Activated CD8-positive, alpha-beta memory T cell treated with anti-CD3 and anti-CD28 coated beads for 48 hours (primary cell): Measurements from ENCODE around the gene KAZN.

ENCODE experiments used
- DNase-seq, 3 experiments: peaks; one replicate each; pipeline ENCODE4 v3.0.0-alpha.2; 2020; ENCODE audit warnings: low read depth in 2 of 3, low spot score in 2 of 3

Gene KAZN

DNA sequence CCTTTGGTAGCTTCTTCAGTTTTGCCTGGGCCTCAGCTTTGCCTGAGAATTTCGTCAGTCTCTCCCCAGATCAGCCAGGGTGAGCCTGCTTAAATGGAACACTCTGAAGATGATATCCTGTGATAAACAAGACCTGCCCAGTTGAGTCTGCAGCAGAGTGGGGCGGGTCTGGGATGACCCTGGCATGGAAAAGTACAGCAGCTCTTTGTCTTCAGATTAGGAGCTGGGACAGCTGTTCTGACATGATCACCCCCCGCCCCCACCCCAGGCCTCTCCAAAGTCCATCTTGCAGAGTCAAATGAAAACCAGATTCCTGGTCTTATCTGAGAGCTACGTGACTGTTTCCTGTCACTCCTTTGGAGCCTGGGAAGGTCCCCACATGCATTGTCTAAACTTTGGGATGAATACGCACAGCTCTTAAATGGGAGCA is 552.9 kb downstream of the KAZN start:
- DNase-seq, result no peak

DNA sequence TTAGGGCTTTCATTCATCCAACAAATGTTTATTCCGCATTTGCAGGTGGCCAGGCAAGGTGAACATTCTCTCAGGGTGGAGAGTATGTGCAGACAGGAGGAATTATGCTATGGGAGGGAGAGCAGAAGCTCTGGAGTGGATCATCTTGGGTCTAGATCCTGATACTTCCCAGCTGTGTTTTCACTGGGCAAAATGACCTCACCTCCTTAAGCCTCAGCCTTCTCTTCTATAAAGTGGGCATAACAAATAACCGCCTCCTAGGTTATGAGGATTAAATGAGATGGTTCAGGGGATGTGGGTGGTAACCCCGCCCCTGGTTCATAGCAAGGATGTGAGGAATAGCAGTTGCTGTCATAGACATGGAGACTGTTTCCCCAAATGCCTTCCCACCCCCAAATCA is 553.4 kb downstream of the KAZN start:
- no peak for DNase-seq

DNA sequence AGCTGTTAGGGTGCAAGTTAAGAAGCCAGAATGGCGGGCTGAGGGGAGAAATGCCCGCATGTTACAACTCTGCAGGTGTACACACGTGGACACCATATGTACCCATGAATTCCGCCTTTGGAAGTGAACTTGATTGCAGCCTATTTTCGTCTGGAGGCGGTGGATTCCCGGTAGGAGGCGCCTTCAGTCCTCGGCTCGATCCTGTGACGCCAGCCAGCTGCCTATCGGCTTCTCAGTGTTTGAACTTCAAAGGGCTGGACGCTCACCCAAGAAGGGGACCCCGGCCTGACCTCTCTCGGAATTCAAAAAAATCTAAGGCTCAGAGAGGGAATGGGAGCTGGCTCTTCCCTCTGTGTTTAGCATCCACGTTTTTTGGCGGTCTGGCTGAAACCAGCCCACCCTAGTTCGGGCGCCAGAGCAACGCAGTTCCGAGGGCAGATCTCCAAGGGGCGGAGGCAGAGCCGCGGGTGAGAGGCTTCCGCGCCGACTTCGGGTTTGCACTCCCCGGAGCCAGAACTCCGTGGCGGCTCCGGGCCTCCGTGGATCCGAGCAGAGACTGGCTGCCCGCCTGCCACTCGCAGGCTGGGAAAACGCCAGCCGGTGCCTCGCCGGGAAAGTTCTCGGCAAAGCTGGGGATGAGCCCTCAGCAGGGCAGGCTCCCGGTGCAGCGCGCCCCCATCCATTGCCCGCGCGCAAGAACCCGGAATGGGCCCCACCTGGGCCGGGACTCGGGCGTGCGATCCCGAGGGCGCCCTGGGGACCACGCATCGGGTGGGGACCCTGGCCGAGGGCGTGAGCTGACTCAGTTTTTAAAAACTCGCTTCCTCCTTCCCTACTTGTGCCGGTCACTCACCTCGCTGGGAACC is 554.1 kb downstream of the KAZN start:
- no peak for DNase-seq

DNA sequence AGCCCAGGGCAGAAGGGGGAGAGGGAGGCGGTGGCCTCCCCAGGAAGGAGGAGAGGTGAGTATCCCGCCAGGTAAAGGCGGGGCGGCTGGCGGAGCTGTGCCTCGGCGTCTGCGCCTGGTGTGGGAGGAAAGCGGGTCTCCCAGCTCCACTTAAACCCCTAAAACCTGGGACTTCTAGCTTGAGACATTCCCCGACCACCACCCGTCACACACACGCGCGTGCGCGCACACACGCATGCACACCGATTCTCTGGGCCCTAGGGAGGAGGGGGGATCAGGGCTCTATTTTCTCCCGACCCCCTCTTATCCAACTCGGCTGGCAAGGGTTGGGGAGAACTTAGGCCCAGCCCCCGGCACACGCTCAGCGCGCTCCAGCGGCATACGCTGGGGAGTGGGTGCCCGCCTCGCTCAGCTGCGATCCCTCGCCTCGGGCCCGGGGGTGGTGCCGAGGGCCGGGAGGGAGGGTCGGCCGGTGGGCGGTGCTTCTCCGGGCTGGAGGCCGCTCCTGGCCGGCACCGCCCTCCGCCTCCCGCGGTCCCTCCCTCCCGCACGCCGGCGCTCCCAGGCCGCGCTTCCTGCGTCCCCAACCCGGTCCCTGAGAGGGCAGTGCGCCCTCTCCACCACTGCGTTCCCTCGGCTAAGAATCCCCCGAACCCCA is 554.8 kb downstream of the KAZN start, which contains the start of gene TMEM51:
Gene TMEM51 (plus strand): TSS at position 564 of the 658 bp plus-strand sequence. CDS start 61,341 bp downstream, outside the sequence.
- no peak for DNase-seq

DNA sequence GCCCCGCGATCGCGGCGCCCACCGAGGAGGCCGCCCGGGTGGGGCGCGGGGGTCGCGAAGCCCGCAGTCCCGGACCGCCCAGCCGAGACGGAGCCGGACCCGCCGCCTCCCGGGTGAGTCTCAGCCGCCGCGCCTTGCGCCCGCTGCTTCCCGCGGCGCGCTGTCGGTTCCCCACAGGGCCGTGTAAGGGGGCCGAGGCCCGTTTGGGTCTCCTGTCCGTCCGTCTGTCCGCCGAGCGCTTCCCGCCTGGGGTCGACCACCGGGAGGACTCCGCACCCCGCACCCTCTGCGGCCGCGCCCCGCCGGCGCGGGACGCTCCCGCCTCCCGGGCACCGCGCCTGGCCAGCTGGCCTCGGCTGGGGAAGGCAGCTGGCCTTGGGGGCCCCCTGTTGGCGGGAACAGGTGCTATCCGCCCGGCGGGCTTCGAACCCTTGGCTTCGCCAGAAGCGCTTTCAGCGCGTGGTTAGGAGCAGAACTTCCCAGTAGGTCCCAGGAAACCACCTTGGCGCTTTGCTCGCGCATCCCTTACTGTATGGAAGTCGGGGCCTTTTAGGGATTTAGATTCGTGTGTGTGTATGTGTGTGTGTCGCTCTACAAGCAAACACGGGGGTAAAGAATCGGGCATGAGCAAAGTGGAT is 555.5 kb downstream of the KAZN start:
- peak in 1 of 3 experiments; percentile 18 for DNase-seq

DNA sequence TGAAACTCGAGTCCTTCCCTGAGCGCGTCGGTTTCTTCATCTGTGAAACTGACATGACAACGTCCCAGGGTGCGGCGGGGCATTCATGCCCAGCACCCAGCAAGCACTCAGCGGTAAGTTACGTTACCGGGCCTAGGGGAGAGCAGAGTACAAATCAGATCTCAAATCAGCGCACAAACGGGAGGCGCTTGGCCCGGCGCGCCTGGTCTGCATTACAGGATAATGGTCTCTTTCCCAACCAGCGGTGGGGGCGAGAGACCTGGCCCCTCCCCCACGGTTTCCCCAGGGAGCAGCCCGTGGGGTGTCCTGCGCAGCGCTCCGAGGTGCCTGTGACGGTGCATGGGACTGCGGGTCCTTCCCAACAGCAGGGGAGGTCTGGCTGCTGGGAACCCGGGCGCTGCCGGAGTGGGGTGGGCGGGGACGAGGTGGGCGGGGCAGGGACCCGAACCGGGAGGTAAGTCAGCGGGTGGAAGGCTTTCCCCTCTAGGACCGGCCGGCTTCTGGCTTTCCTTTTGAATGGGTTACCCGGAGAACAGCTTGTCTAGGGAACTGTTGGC is 556.1 kb downstream of the KAZN start:
- no peak for DNase-seq

DNA sequence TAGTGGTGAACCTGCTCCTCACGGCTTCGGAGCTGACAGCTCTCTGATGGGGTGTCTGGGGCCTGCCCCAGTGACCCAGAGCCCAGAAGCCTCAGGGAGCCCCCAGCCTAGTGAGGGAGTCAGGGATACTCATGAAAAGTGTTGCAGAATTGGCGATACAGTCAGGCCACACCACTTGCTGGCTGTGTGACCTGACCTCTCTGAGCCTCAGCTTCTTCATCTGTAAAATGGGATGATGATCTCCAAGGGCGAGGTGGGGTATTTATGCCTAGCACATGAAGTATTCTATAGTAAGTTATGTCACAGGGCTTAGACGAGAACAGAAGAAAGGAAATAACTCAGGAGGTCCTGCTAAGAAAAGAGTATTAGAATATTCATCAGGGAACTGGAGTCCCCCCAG is 556.7 kb downstream of the KAZN start:
- DNase-seq, result no peak

DNA sequence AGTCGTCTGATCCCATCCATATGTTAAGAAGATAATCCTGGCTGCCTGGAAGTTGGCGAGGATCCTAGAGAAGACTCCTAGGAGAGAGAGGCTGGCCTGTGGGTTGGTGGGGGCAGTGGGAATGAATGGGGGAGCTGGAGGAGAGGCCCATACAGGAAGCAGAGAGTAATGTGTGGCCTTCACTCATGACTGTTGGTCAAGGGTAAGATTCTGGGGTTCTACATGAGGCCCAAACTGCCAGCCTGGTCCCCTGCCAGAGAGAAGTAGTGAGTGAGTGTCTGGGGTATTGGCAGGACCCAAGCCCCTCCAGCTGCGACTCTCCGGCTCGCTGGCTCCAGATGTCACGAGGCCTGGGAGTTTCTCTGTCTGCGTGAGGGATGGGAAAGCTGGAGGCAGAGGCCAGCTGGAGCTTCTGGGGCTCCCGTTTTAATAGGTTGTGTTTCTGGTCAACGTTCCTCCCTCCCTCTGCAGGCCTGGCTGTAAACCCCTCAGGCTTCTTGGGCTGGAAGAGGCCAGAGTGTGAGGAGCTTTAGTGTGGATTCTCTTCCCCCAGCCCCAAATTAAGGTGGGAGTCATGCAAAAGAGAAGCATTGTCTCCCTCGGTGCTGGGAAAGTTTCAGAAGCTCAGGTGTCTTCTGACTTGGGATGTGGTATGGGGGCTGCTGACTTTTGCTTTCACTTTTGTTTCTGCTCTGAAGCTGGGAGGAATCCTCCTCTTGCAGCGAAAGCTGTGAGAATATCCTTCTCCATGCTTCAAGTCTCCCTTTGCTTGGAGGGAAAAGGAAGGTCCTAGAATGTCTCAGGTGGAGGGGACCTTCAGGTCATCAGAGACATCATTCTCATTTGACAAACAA is 557.6 kb downstream of the KAZN start:
- DNase-seq, result no peak

DNA sequence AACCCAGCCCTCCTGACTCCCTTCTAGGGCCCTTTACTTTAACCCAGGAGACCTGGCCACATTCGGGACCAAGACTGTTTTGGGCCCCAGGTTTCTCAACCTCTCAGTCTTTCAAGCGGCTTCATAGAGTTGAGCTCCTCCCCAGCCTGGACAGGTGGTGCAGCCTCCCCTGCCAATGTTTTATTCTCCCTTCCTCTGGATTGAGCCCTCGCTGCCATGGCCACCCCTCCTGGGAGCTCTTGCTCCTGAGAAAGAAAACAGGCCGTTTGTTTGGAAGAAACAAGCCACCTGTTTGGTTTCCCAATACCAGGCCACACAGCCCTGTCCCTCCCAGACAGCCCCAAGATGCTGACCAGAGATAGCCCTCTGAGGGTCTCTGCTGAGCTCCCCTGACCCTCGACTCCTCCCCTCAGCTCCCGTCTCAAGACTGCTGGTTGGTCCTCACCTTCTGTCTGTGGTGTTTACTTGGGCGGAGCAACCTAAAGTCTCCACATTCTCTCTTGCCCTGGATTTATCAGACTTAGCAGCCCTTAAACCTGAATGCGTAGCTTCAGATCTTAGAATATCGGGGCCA is 558.4 kb downstream of the KAZN start:
- no peak for DNase-seq

DNA sequence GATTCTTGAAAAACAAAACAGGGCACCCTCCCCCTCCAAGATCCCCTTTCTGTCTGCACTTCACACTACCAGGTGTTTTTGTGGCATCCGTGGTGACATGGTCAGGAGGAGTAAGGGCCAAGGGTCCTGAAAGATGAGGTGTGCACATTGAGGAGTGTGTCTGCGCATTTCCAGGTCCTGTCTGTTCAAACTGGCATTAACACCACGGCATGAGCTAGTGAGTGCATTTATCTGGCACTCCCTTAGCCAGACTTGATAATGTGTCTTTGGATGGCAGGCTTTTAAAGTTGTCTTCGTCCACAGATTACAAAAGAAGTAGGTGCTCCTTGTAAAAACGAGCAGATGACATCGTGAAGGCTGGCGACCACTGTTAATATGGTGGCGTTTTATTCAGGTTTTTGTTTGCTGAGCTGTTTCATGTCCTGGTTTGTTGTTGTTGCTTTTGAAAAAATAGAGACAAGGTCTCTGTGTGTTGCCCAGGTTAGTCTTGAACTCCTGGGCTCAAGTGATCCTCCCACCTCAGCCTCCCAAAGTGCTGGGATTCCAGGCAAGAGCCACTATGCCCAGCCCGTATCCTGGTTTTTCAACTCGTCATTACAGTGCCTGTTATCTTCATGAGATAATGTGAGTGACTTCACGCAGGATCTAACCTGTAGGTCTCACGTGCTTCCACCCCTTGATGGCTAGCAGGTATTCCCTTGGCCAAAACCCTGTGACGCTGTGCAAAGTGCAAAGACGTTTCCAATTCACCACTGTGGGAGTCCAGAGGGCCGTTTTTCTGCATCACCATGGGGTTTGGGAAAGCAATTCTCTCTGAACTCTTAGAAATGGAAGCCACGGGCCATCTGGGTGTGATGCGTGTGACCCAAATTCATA is 559.3 kb downstream of the KAZN start:
- DNase-seq, result no peak

DNA sequence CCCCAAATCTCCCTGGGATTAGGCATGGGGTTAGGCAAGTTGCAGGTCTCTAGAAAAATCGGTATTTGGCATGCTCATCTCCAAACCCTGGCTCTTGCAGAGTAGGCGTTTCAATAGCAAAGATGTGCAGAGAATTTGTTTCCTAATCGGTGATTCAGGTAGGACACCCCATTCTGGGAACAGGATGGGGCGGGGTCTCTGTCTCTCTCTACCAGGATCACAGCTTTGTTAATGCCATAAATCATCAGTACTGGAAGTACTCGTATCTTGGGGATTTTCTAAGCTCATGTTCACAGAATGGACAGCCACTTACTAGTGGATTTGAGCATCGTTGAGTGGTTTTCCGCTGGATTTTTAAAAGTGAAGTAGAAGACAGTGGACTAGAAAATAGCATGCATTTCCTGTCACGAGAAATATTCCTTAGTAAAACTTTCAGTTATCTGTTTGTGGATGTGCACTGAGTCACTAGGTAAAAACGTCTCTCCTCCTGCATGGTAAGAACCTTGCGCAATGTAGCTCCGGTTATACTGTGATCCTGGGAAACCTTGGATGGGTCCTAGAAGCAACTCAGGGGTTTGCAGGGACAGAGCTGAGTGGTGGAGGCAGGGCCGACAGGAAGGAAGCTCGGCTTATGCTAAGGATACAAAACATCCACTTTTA is 560.2 kb downstream of the KAZN start:
- DNase-seq, result no peak

DNA sequence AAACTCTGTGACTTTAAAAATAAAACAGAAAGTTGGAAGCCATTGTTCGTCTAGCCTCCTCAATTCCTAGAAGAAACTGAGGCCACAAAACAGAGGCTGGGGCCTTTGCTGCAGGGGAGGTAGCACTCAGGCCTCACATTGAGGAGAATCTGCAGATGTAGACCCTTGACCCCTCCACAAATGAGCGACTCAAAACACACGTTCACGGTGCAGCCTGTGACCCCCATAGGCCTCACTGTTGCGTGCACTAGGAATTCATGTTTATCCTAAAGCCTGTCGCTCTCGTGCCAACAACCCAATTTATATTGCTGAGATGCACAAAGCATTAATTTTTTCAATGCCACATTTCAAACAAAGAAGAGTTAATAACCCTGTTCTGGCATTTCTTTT is 560.7 kb downstream of the KAZN start:
- no peak for DNase-seq

DNA sequence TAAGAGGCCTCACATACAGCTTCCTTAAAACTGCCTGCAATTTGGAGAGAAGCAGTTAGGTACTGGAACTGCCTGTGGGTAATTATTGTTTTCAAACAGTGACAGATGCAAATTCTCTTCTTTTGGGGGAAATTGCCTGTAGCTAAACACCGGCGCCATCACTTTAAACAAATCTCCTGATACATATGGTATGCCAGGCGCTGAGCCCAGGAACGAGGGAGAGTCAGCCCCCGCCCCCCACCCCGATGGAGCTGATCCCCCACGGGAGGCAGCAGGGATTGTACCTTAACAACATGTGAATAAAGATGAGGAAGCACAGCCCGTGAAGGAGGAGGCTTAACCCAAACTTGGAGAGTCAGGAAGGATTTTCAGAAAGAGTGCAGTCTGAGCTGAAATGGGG is 562.1 kb downstream of the KAZN start:
- no peak for DNase-seq

DNA sequence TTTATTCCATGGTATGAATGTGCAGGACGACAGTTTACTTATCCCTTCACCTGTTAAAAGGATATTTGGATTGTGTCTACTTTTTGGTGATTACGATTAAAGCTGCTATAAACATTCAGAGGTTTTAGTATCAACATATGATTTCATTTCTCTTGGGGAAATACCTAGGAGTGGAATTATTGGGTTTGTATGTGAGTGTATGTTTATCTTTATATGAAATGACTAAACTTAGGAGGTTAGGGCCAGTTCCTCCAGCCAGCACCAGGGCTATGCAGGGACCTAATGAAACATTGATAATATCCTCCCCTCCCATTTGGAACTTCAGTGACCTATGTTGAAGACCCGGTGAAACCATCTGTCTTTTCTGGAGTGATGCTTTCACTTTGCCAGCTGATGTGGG is 568.9 kb downstream of the KAZN start:
- DNase-seq, result no peak
